COLO668 (cell line): Measurements from ENCODE around the gene CHST7.

Experiments used
- DNase-seq: peaks from one replicate; lab custom pipeline; 2025; ENCODE audit not compliant: unreplicated experiment; lab: John Stamatoyannopoulos, UW

CHST7 gene

GRCh38 chrX:46647251-46647650 is 73.7 kb downstream of the CHST7 start:
- DNase-seq, result no peak
